ENCODE measurements around the gene SH3RF3.

SH3RF3 gene

DNA sequence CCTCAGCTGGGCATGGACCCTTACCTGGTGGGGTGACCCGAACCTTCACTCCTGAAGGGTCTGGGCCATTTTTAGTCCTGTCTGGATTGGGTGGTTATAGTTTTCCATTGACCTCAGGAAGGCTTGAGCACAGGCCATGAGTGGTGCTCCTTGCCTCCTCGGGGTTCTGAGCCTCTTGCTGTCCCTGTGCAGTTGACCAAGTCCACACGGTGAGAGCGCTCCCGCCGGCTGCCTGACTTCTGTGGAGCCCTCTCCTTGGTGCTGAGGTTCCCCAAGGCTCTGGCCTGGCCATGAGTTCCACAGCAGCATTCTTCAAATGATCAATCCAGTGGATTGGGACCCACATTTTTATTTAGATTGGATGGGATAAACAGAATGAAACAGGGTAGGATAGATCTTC, 325.3 kb downstream of the SH3RF3 start:
- DNase-seq (ENCODE audit: low read depth), result no peak

DNA sequence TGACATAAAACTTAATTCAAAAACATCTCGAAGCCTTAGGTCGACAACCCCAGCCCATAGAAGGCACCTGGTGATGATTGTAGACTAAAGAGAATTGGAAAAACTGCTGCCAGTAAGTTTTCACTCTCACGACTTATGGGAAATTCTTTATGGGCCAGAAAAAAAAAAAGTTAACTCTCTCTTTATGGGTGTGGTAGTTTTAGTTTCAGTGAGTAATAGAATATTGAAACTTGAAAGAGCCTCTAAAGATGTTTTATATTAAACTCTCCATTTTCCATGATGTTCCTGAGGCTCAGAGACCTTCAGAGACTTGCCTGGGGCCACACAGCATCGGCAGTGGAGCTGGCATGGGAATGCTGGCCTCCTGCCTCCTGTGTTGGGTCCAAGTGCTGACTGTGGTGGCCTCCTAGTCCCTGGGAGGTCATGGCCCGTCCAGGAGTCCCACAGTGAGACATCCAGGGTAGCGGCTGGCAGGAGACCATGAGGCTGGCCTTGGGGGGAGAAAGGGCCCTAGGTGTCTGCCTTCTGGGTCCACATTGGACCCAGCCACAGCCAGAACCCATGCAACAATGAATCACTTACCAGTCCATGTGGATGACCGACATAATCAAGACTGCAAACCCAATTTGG, 325.9 kb downstream of the SH3RF3 start:
- DNase-seq (ENCODE audit: low read depth), result no peak

DNA sequence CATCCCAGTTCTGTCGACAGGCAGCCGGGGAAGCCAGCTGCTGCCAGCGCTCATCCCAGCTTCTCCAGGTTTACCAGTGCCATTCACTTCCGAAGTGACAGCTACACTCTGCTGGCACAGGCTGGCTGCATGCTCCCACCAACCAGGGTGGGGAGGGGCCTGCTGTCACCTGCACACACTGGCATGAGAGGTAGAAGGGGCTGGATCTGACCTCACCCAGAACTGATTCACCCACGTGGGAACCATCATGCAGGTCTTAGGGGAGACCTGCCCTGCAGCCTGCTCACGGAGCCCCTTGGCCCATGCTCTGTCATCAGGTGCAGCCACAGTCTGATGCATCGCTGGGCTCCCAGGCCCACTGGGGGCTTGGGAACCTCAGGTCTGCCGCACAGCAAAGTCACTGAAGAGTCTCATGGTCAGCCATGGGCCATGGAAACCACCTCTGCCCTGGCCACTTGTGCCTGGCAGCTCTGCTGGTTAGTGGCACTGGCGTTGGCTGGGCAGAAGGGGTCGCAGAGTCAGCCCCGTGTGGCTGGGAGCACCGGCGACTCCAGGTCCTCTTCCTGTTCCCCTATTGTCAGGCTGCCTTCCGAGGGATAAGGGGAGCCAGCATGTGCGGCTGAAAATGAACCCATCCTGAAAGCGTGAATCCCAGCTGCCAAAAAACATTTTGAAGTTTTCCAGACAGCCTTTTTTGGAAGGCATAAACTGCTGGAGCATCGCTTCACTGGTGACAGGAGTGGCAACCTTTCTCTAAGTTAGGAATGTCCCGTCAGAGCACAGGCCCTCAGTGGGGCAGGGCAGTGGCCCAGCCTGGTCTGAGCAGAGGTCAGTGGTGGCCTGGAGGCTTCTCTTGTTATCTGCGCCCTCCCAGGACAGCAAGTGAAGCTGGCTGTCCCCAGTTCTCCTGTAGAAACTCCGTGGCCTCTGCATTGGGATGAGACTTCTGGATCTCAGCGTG, 327.0 kb downstream of the SH3RF3 start:
- DNase-seq (ENCODE audit: low read depth), result no peak

DNA sequence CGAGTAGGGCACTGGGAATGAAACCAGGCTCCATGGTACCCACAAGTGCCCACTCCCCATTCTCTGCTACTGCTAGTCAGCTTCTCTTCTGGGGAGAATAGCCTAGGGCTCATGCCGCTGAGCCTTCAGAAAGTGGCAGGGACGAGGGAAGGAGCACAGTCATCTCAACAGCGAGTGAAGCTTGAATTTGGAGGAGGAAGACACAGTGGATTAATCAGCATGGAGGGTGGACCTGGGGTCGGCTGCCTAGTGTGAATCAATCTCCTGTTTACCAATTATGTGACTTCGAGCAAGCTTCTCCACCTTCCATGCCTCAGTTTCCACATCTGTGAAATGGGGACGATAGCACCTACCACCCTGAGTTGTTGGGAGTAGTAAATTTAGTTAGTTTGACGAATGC, 327.8 kb downstream of the SH3RF3 start:
- no peak for DNase-seq (ENCODE audit: low read depth)

DNA sequence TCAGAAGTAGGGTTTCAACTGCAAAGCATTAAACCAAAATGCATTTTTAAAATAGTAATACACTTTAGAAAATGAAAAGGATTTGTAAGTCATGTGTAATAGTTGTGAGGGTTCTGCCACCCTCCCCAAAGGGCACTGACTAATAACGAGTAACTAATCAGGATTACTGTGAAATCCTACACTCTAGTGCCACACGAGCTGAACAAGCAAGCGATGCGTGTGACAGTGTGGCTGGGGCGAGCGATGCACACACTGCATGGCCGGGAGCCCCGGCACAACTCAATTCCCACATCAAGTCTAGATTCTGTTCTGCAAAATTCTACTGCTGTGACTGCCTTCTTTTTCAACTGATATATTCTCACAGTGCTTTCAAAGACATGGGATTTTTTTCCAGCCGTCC, 328.4 kb downstream of the SH3RF3 start:
- DNase-seq (ENCODE audit: low read depth), result no peak

DNA sequence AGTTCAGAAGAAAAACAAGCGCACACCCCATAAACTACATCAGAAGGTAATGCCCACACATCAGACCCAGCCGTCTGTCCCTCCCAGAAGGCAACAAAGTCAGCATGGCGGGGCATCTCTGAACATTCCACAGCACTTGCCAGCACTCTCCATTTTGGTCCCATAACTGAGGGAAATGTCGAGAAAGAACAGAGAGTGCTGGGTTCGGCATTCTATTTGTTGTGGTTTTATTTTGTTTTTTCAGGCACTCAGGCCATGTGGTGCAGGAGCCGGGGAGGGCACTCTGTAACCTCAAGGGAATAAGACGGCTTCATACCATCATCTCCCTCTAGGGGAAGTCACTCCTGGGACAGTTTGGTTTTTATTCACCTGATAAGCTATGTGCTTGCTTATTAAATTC, 328.8 kb downstream of the SH3RF3 start:
- DNase-seq (ENCODE audit: low read depth), result no peak

DNA sequence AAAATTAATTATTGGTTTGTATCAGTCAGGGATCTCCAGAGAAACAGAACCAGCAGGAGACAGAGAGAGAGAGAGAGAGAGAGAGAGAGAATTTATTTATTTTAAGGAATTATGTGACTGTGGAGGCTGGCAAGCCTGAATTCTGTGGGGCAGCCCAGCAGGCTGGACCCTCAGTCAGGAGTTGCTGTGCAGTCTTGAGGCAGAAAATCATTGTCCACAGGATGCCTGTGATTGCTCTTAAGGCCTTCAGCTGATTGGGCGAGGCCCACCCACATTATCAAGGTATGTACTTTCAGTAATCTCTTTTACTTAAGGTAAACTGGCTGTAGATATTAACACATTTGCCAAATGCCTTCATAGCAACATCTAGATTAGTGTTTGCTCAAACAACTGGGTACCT, 329.5 kb downstream of the SH3RF3 start:
- DNase-seq (ENCODE audit: low read depth), result no peak

DNA sequence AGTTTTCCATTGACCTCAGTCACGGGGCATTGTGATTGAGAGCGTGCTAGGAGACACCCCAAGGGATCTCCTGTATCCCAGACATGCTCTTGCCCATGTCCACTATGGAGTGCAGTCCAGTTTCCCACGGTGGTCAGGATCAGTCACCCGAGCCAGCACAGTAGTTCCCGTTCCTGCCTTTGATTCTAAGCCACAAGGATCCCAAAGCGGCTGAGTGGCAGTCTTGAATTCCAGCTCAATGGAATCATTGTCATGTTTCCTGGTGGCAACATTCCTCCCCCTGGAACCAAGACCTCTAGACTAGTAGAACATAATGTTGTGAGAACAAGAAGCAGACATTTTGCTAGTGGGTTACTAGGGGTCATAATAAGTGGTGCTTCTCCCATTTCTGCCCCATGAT, 330.5 kb downstream of the SH3RF3 start:
- DNase-seq (ENCODE audit: low read depth), result no peak

DNA sequence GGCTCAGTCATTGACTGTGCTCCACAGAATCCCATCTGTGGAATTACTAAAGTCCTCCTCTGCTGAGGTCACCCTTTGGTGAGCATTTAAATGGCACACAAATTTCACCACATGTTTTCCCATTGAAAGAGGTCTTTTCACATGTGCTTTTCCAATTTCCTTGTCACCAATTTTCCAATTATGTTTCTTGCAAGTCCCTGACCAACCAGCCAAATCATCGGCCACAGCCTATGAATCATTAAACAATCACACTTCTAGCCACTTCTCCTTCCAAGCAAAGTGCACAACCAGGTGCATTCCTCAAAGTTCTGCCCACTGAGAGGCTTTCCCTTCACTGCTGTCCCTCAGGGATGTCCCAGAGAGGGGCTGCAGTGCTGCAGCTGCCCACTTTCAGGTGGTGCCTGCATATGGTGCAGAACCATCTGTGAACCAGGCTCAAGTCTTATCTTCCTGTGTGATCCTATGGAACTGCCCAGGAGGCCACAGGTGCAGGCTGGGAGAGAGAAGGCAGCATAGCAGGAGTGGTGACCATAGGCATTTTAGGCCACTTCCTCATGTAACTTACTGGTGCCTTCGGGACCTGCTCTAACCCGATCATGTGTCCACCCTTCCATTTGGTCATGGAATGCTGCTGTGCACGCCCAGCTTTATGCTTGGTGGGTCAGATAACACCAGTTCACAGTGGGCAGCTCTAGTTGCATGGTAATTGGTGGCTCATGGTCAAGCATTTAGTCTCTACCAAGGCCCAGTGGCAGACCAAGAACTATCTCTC, 331.7 kb downstream of the SH3RF3 start:
- DNase-seq (ENCODE audit: low read depth), result no peak

DNA sequence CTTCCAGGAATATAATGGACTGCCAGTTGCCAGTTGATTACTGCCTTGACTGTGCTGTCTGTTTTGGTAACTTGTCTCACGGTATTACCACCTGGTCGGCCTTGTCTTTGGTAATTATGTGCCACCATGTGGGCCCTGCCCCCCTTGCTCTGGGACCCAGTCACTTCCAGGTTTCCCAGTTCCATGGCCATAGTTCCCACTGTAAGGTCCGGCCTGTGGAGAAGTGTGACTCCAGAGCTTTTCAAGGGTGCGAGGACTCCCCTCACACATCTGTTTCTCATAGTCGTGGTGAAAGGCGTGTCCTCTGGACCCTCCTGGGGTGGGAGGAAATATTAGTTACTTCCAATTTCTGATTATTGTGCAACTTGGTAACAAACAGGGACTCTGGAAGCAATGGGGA, 334.2 kb downstream of the SH3RF3 start:
- no peak for DNase-seq (ENCODE audit: low read depth)

DNA sequence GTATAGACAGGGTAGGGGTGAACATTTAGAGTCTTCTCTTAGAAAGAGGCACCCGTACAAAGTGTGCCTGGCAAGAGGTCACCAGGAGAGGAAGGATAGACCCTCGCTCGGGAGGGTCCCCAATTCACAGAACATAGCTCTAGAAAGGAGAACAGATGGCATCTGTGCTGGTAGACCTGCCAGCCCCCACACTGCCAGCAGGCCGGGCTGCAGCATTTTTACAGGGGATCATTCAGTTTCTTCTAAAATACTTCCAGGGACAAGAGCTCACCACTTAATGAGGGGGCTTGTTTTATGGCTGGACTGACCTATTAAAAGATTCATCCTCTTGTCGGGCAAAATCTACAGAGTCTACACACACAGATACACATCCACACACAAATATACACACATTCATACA, 334.9 kb downstream of the SH3RF3 start:
- no peak for DNase-seq (ENCODE audit: low read depth)

DNA sequence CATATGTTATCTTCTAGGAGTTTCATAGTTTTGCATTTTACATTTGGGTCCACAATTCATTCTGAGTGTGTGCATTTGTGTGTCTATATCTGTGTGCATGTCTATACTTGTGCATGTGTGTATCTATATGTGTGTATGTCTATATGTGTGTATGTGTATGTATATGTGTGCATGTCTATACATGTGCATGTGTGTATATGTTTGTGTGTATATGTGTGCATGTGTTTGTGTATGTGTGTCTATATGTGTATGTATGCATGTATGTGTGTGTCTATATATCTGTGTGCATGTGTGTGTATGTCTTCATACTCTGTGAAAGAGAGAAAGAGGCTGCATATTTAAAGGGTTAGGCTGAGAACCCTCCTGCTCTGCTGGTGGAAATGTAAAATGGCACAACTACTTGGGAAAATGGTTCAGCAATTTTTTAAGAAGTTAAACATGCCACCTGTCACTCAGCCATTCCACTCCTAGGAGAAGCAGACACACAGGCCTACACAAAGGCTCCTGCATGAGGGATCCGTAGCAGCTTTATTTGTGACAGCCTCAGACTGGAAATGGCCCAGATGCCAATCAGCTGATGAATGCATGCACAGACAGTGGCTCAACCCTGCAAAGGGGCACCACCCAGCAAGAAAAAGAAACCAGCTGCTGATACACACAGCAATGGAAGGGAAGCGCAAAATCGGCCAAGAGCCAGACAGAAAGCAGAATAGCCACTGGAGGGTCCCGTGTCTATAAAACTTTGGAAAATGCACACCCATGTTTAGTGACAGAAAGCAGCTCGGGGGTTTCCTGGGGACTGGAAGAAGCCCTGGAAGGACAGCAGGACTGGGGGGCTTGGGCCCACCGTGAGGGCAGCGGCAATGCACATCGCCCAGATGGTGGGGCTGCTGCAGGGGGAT, 337.9 kb downstream of the SH3RF3 start:
- no peak for DNase-seq (ENCODE audit: low read depth)

DNA sequence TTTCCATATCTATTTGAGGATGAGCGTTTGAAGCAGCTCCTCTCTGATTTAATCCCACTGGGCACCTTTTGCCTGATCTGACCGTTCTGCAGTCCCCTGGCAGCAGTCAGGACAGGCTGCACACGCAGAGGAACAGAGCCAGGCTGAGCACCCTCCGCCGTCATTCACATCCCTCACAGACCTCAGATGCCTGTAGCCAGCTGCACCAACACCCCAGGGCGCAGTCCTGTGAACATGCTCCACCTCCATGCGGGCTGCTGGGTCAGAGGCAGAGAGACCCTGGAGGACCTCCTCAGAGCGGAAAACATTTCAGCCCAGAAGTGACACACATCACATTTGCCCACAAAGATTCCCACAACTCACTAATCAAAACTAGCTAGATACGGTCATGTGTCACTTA, 338.7 kb downstream of the SH3RF3 start:
- no peak for DNase-seq (ENCODE audit: low read depth)

DNA sequence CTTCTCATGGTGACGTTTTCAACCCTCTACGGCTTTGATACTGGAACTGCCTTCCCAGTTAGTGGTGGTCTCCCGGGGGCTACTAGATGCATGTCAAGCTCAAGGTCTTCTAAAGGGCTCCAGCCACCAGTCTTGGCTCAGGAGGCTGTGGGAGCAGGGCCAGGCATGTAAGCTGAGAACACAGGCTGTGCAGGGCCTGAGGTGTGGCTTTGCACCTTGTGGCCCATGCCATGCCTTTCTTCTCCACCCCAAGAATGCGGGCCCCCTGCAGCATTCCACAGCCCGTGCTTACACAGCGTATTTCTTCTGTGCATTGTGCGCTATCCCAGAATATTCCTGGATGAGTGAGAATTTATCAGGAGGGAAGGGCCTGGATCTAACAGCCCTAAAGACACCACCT, 339.9 kb downstream of the SH3RF3 start:
- no peak for DNase-seq (ENCODE audit: low read depth)

DNA sequence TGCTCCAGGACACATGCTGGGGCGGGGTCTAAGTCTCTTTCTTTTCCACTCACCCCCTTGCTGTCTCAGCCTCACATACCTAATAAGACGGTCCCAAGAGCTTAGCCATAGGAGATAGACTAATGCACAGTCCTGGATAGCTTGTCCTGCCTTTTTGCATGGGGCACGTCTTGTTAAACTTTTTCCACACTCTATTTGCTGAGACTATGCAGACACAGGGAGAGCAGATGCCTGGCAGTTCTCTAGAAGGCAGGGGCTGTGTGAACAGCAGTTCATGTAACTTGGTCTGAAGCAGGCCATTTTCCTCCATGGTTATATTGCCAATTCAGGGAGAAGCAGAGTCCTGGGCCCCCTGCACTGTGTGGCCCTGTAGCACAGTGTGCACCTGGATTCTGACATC, 342.7 kb downstream of the SH3RF3 start:
- DNase-seq (ENCODE audit: low read depth), result no peak

DNA sequence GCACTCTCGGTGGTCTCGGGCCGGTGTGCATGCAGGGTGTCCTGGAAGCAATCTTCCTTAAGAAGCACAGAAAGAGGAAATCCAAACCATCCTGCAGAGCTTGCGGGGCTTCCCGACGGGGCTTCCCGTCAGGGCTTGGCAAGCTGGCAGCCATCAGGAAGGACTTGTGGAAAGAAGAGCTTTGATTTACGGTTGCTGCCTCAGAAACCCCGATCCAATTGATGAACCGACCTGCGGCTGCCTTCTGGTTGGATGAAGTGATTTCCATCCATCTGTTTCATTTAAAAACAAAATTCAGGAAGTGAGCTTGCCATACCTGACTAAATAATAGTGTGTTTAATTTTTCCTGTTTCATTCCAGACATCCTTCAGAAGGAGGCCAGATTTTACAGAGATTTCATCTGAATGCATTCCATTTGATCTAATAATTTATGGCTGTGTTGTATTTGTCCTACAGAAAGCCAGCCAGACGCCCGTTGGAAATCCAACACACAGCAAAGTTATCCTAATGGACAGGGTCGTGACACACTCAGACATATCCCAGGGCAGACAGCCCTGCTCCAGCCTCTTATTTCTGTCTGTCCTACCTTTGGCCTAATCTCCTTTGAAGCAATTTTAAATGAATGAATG, 343.4 kb downstream of the SH3RF3 start:
- no peak for DNase-seq (ENCODE audit: low read depth)

DNA sequence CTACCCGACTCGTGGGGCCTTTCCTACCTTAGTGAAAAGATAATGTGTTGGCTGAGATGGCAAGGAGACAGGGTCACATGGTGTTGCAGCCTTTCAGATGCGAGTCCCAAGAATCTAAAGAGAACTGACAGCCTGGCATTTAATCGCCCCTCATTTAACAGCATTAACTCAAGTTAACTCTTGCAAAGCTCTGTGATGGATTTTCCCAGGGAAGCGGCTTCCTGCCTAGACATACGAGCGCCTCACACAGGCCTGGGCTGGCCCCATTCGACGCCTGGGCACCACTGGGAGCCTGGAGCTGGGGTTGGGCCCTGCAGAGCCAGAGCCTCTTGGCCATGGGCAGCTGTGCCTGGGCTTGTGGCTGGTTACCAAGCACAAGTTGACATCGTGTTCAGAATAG, 344.0 kb downstream of the SH3RF3 start:
- no peak for DNase-seq (ENCODE audit: low read depth)

DNA sequence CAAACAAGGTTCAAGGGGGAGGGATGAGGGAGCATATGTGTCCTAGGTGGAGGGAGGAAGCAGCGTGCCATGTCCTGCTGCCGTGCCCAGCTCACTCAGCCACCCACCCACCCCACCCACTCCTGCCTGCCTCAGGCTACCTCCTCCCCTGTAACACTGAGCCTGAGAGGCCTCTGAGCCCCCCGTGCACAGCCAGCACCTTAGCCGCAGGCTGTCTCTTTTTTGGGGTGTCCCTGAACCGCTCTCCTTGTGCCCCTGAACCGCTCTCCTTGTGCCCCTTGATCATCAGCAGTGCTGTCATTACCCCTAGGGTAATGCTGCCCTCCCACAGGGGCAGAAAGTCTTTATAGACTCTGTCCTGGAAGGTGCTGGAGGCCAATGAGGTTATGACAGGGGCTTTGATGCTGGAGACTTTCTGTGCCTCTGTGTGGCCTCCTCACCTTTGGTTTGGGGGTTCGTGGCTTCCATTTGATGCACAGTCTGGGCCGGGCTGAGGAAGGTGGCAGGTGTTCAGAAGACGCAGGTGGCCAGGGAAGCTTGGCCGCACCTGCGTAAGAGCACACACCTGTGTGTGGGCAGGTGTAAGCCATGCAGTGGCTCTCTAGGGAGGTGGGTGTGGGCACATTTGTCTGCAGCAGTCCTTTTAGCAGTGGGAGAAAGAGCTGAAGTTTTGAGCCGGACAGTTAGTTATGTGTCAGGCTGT, 344.8 kb downstream of the SH3RF3 start:
- no peak for DNase-seq (ENCODE audit: low read depth)

DNA sequence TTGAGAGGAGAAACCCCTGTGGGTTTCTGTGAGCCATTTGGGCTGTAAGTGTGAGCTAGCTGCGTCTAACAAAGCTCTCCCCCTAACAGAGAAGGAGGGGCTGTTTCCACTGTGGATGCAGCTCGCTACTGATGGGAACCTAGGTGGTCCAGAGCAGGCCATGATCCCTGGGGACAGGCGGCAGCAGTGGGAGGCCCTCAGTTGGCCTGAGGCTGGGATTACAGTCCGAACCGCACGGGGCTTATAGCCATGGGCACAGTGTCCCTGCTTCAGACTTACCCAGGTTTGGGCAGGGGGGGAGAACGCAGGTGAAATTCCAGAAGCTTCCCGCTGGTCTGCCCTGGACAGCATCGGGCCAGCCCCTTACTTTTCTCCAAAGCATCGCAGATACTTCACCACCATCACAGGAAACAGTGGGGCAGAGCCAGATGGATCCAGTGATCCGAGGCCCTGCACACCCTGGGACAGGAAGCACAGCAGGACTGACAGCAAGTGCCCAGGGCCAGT, 345.4 kb downstream of the SH3RF3 start:
- DNase-seq (ENCODE audit: low read depth), result no peak

DNA sequence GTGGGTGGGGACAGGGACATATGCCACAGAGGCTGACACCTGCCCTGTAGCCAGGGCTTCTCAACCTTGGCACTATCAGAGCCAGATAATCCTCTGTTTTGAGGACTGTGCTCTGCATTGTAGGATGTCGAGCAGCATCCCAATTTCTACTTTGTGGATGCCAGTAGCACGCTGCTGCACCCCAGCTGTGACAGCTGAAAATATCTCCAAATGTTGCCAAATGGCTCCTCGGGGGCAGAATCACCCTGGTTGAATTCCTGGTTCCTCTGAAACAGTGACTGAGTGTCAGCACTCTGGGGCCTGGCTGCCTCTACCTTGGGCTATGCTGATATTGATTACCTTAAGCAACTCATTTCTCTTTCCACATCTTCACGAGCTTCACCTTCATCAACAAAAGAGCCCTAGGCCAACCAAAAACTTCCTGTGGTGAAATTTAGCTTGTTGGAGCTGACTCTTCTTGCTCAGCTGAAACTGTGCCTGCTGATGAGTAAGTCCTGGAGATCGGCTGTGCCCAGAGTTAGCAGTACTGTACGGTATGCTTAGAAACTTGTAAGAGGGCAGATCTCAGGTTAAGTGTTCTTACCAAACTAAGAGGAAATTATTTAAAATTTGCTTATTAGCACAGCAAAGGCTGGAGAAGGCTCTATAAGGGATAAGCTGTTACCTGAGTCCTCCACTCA, 346.7 kb downstream of the SH3RF3 start:
- no peak for DNase-seq (ENCODE audit: low read depth)

All from T-helper 22 cell (primary cell).